ENCODE measurements around the gene GP1BB. TPM values are rescaled to one million over a fixed set of nuclear protein-coding genes. Genes with fewer than 3 reads are reported as not detected.

Gene GP1BB
- total and polyA plus RNA-seq, 2 of the 13 experiments (the other 11 are each of a cell fraction or from before 2014, with no cell fraction given), result not detected

- TF ChIP-seq TIGD3 (CRISPR knock-in tag; IDR thresholded peaks at IDR 0.05; ENCODE audit: borderline replicate concordance), result no peak
- no peak for TF ChIP-seq CREBL2 (CRISPR knock-in tag; IDR thresholded peaks at IDR 0.05; ENCODE audit: borderline replicate concordance)
- TF ChIP-seq ZNF263 (CRISPR knock-in tag; IDR thresholded peaks at IDR 0.05), result peak; percentile 90
- ChIA-PET POLR2A (no interaction called here), CTCF (ENCODE audit: low intra/inter-chr PET ratio, low total read pairs) (no interaction called here)
- ATAC-seq (no peak), FAIRE-seq (no peak), DNase-seq (ENCODE audit: low spot score) (no peak)
- Histone ChIP-seq H3K4me2 (ENCODE audit: low read depth, low read length) (no peak overlapping the region), H3K36me3 (replicated peaks in 1 of 2; ENCODE audit: control insufficient read depth in 1 of 2, insufficient read depth in 2 of 2, low read length in 2 of 2) (no peaks in the 10 kb centered on the region), H3K9me3 (ENCODE audit: low read length) (no peaks in the 10 kb centered on the region), H2AFZ (ENCODE audit: low read length) (no peak overlapping the region), H3K27me3 (ENCODE audit: control insufficient read depth in 1 of 2, insufficient read depth in 2 of 2, low read length in 2 of 2) (peaks cover 10 to 73% of the 10 kb centered on the region in 2 experiments), H3K4me1 (ENCODE audit: insufficient read depth, low read length) (peaks cover 33% of the 10 kb centered on the region), H3K9ac (ENCODE audit: insufficient read depth, low read depth, low read length) (no peak overlapping the region), H3K27ac (ENCODE audit: extremely low read length, insufficient read depth, low read length) (no peak overlapping the region), H3K79me2 (ENCODE audit: insufficient read depth, low read length) (no peaks in the 10 kb centered on the region), H4K20me1 (ENCODE audit: insufficient read depth, low read length) (peaks cover 3% of the 10 kb centered on the region; the same call in 1 of the 2 replicates), H3K4me3 (replicated peaks in 1 of 3; ENCODE audit: insufficient read depth in 1 of 3, low read depth in 2 of 3, low read length in 3 of 3) (no peak overlapping the region)
- in situ Hi-C loops (cut with HindIII; ENCODE audit: extremely low pct_ligation_motif_present, low pct_unique_long_range_greater_than_20kb) (loop anchor here (5.0 kb wide), 1 partner anchor 170 kb away; no protein-coding TSS in a partner anchor), intact Hi-C loops (cut with micrococcal nuclease; ENCODE audit: unreplicated experiment) (loop anchor here (5.0 kb wide), 1 partner anchor 50 kb away; no protein-coding TSS in a partner anchor)
- WGBS (ENCODE audit: low lambda C conversion rate), result 56% methylated on average over 5 of the region's 10 CpGs
- BruUV-seq (replicated peaks), result no TSS peak
Observed at GRCh38 chr22:19732403-19733113, 9.2 kb downstream of the GP1BB start.

GRCh38 chr22:19733755-19734154, 10.4 kb downstream of the GP1BB start:
- no peak for TF ChIP-seq ZNF251 (CRISPR knock-in tag; IDR thresholded peaks at IDR 0.05)
- TF ChIP-seq MAFG (CRISPR knock-in tag; IDR thresholded peaks at IDR 0.05), result no peak
- no peak for TF ChIP-seq ZNF616 (CRISPR knock-in tag; IDR thresholded peaks at IDR 0.05; ENCODE audit: low read depth)
- TF ChIP-seq ZNF569 (CRISPR knock-in tag; IDR thresholded peaks at IDR 0.05; ENCODE audit: borderline replicate concordance), result no peak
- TF ChIP-seq FOSL2 (CRISPR knock-in tag; IDR thresholded peaks at IDR 0.05), result no peak
- TF ChIP-seq ZNF280D (CRISPR knock-in tag; IDR thresholded peaks at IDR 0.05), result no peak
- H2AFZ ChIP-seq (ENCODE audit: low read length), result no peak overlapping the region
- no peak overlapping the region for H3K4me3 ChIP-seq (replicated peaks in 1 of 3; ENCODE audit: insufficient read depth in 1 of 3, low read depth in 2 of 3, low read length in 3 of 3)
- H3K9ac ChIP-seq (ENCODE audit: insufficient read depth, low read depth, low read length), result no peak overlapping the region
- H3K79me2 ChIP-seq (ENCODE audit: insufficient read depth, low read length), result no peaks in the 10 kb centered on the region
- FAIRE-seq (no peak), ATAC-seq (no peak), DNase-seq (ENCODE audit: low spot score) (no peak)
- CTCF ChIA-PET (ENCODE audit: low intra/inter-chr PET ratio, low total read pairs), result no interaction called here
- H3K9me3 ChIP-seq (ENCODE audit: low read length), result no peaks in the 10 kb centered on the region
- no peak overlapping the region for H3K4me2 ChIP-seq (ENCODE audit: low read depth, low read length)
- WGBS (ENCODE audit: low lambda C conversion rate), result 8% methylated on average over 3 of the region's 5 CpGs
- intact Hi-C loops (cut with micrococcal nuclease; ENCODE audit: unreplicated experiment), result loop anchor here (5.0 kb wide), 1 partner anchor 49 kb away; no protein-coding TSS in a partner anchor
- no peaks in the 10 kb centered on the region for H3K36me3 ChIP-seq (replicated peaks in 1 of 2; ENCODE audit: control insufficient read depth in 1 of 2, insufficient read depth in 2 of 2, low read length in 2 of 2)
- in situ Hi-C loops (cut with HindIII; ENCODE audit: extremely low pct_ligation_motif_present, low pct_unique_long_range_greater_than_20kb), result loop anchor here (5.0 kb wide), 1 partner anchor 169 kb away; no protein-coding TSS in a partner anchor
- peaks cover 3% of the 10 kb centered on the region; the same call in 1 of the 2 replicates for H4K20me1 ChIP-seq (ENCODE audit: insufficient read depth, low read length)
- H3K27ac ChIP-seq (ENCODE audit: extremely low read length, insufficient read depth, low read length), result no peak overlapping the region
- H3K4me1 ChIP-seq (ENCODE audit: insufficient read depth, low read length), result peaks cover 39% of the 10 kb centered on the region
- POLR2A ChIA-PET, result no interaction called here
- peaks cover 4 to 71% of the 10 kb centered on the region in 2 experiments for H3K27me3 ChIP-seq (ENCODE audit: control insufficient read depth in 1 of 2, insufficient read depth in 2 of 2, low read length in 2 of 2)
- no TSS peak for BruUV-seq (replicated peaks)

Data from HepG2 (cell line).